HG02981 (cell line): ENCODE measurements around the gene FAM131C.
"Not testable (repeated sequence)": the region's sequence is repeated elsewhere in the genome, so short reads cannot be mapped to it uniquely, and the experiment has no call there.

Source experiments
- ATAC-seq: cut with Tn5 transposase; IDR thresholded peaks from one replicate; pipeline ENCODE4 v1.9.1; 2021; ENCODE audit warnings: mild to moderate bottlenecking, moderate library complexity; ENCODE audit not compliant: unreplicated experiment

FAM131C gene

GRCh38 chr1:16041200-16041599 is 32.3 kb downstream of the FAM131C start:
- ATAC-seq: no peak

- ATAC-seq: not testable (repeated sequence)
These were observed 33.6 kb downstream of the FAM131C start for GRCh38 chr1:16039871-16040270.

GRCh38 chr1:16038620-16038912 is 34.9 kb downstream of the FAM131C start:
- no peak for ATAC-seq

GRCh38 chr1:16036461-16036860 is 37.0 kb downstream of the FAM131C start:
- ATAC-seq: not testable (repeated sequence)

- not testable (repeated sequence) for ATAC-seq
These were observed 40.3 kb downstream of the FAM131C start for GRCh38 chr1:16033103-16033632.

GRCh38 chr1:16032388-16033102 is 40.9 kb downstream of the FAM131C start:
- ATAC-seq: no peak

GRCh38 chr1:16031551-16031950 is 41.9 kb downstream of the FAM131C start:
- ATAC-seq: no peak

GRCh38 chr1:16029288-16029687 is 44.2 kb downstream of the FAM131C start:
- ATAC-seq: no peak

GRCh38 chr1:16029003-16029268 is 44.5 kb downstream of the FAM131C start:
- ATAC-seq: not testable (repeated sequence)

GRCh38 chr1:16028237-16029002 is 45.0 kb downstream of the FAM131C start:
- no peak for ATAC-seq

- no peak for ATAC-seq
These were observed 46.5 kb downstream of the FAM131C start for GRCh38 chr1:16026723-16027484.

GRCh38 chr1:16026302-16026701 is 47.1 kb downstream of the FAM131C start:
- ATAC-seq: not testable (repeated sequence)

- no peak for ATAC-seq
These were observed 50.3 kb downstream of the FAM131C start for GRCh38 chr1:16023050-16023653.

- ATAC-seq: no peak
These were observed 51.1 kb downstream of the FAM131C start for GRCh38 chr1:16022393-16022792.

- no peak for ATAC-seq
These were observed 51.8 kb downstream of the FAM131C start, which contains the start of gene CLCNKA for GRCh38 chr1:16021681-16022080. CLCNKA (plus strand) TSS chr1:16022036; CDS start chr1:16022620, 584 bp downstream.

GRCh38 chr1:16020878-16021277 is 52.6 kb downstream of the FAM131C start:
- not testable (repeated sequence) for ATAC-seq

GRCh38 chr1:16020325-16020724 is 53.1 kb downstream of the FAM131C start:
- no peak for ATAC-seq

GRCh38 chr1:16019644-16020277 is 53.7 kb downstream of the FAM131C start:
- ATAC-seq: no peak

- ATAC-seq: no peak
These were observed 54.5 kb downstream of the FAM131C start for GRCh38 chr1:16018749-16019643.

GRCh38 chr1:16018308-16018707 is 55.1 kb downstream of the FAM131C start:
- no peak for ATAC-seq
